GM23338 (cell line): Measurements from ENCODE around the gene FRK.

Source experiments
- EZH2 ChIP-seq: fragments of 200-600 bp; sonication (generic); IDR thresholded peaks from one replicate; pipeline ENCODE4 v1.8.0; 2017; ENCODE audit warnings: antibody characterized with exemption, mild to moderate bottlenecking, low read depth; ENCODE audit not compliant: unreplicated experiment
- EZH2phosphoT487 ChIP-seq: fragments of 200-600 bp; sonication (generic); IDR thresholded peaks from one replicate; pipeline ENCODE4 v1.8.1; 2018; ENCODE audit warnings: antibody characterized with exemption; ENCODE audit not compliant: unreplicated experiment
- POLR2AphosphoS5 ChIP-seq: IDR thresholded peaks from 2 replicates; pipeline ENCODE4 v1.6.1; 2016; ENCODE audit warnings: antibody characterized with exemption, low read depth
- TF ChIP-seq, protein P1 (sequence below), 2 experiments: fragments of 200-600 bp in 1 of 2; sonication (generic) in 1 of 2; conservative IDR thresholded peaks; 2 replicates each; pipeline versions ENCODE4 v1.5.1 to v1.6.1; 2016 to 2017; ENCODE audit warnings: antibody characterized with exemption in 2 of 2, low read depth in 2 of 2, mild to moderate bottlenecking in 2 of 2, moderate library complexity in 1 of 2

- TF ChIP-seq POLR2AphosphoS5 (no peak), EZH2phosphoT487 (no peak), EZH2 (no peak)
- TF ChIP-seq, protein P1, sequence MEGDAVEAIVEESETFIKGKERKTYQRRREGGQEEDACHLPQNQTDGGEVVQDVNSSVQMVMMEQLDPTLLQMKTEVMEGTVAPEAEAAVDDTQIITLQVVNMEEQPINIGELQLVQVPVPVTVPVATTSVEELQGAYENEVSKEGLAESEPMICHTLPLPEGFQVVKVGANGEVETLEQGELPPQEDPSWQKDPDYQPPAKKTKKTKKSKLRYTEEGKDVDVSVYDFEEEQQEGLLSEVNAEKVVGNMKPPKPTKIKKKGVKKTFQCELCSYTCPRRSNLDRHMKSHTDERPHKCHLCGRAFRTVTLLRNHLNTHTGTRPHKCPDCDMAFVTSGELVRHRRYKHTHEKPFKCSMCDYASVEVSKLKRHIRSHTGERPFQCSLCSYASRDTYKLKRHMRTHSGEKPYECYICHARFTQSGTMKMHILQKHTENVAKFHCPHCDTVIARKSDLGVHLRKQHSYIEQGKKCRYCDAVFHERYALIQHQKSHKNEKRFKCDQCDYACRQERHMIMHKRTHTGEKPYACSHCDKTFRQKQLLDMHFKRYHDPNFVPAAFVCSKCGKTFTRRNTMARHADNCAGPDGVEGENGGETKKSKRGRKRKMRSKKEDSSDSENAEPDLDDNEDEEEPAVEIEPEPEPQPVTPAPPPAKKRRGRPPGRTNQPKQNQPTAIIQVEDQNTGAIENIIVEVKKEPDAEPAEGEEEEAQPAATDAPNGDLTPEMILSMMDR (conservative IDR thresholded peaks at IDR 0.05; ENCODE audit: low read depth in 2 of 2) = no peak; a peak in 1 of 4 replicates
Observed at GRCh38 chr6:115972679-115973078, 88.0 kb downstream of the FRK start.
